Endothelial cell of umbilical vein (primary cell): ENCODE data around the gene STK32C. TPM values are rescaled to one million over a fixed set of nuclear protein-coding genes. Genes with fewer than 3 reads are reported as not detected.

Experiments
- BruUV-seq: library from RNA; stranded (reverse); fragments of 400-500 nt; replicated peaks from 2 replicates; lab custom pipeline; 2021; lab: Mats Ljungman, UMichigan
- CTCF ChIA-PET: fragments of 300-600, 350-600 bp; sonication (Branson Sonifier 250); formaldehyde crosslinking; loops from one replicate; lab custom pipeline; 2021; ENCODE audit warnings: antibody characterized with exemption, inconsistent platforms; lab: Charles Lee
- POLR2A ChIA-PET: fragments of 300-600, 350-600 bp; sonication (Branson Sonifier 250); formaldehyde crosslinking; loops from one replicate; lab custom pipeline; 2021; ENCODE audit warnings: antibody characterized with exemption, inconsistent platforms; lab: Charles Lee
- DNase-seq: peaks from one replicate; pipeline ENCODE4 v3.0.0-alpha.2; 2011; ENCODE audit warnings: low read depth, low spot score
- FAIRE-seq: peaks from 2 replicates; lab custom pipeline; 2011; peaks lifted over from hg19 to GRCh38; lab: Jason Lieb, UNC
- H2AFZ ChIP-seq: 2 replicates; pipeline ENCODE4 v1.6.0; 2012; ENCODE audit warnings: low read depth, low read length, control low read depth, inconsistent platforms
- H3K27ac ChIP-seq: 2 replicates; pipeline ENCODE4 v1.5.1; 2011; ENCODE audit warnings: low read depth, mild to moderate bottlenecking, control low read depth, low read length, moderate library complexity; ENCODE audit not compliant: insufficient read depth
- H3K27me3 ChIP-seq, 2 experiments: 2 replicates each; pipeline versions ENCODE4 v1.6.0 to v1.6.1; 2011; ENCODE audit warnings: low read length in 2 of 2, mixed read lengths in 1 of 2; ENCODE audit not compliant: control insufficient read depth in 2 of 2, insufficient read depth in 2 of 2
- H3K36me3 ChIP-seq, 2 experiments: 2 replicates in 1 of 2; 3 replicates in 1 of 2; pipeline ENCODE4 v1.5.1; 2011; ENCODE audit warnings: low read length in 2 of 2, mild to moderate bottlenecking in 1 of 2, moderate library complexity in 1 of 2; ENCODE audit not compliant: control insufficient read depth in 2 of 2, insufficient read depth in 2 of 2; ENCODE audit errors: extremely low read depth in 1 of 2
- H3K4me1 ChIP-seq: 3 replicates; pipeline ENCODE4 v1.5.1; 2011; ENCODE audit warnings: mild to moderate bottlenecking, low read length; ENCODE audit not compliant: control insufficient read depth, insufficient read depth; ENCODE audit errors: extremely low read depth
- H3K4me2 ChIP-seq: 2 replicates; pipeline ENCODE4 v1.6.1; 2011; ENCODE audit warnings: low read length, control low read depth, mixed read lengths; ENCODE audit not compliant: insufficient read depth
- H3K4me3 ChIP-seq, 3 experiments: fragments of 200-600 bp in 1 of 3; sonication (generic), shearing (Covaris generic) in 1 of 3; replicated peaks in 1 of 3; 2 replicates each; pipeline ENCODE4 v1.5.1; 2011 to 2016; ENCODE audit warnings: control low read depth in 3 of 3, low read length in 3 of 3, mild to moderate bottlenecking in 2 of 3, inconsistent platforms in 1 of 3, low read depth in 1 of 3, moderate library complexity in 1 of 3; ENCODE audit not compliant: insufficient read depth in 1 of 3
- H3K79me2 ChIP-seq: 2 replicates; pipeline ENCODE4 v1.6.0; 2012; ENCODE audit warnings: low read length, inconsistent platforms; ENCODE audit not compliant: control insufficient read depth, insufficient read depth
- H3K9ac ChIP-seq: replicated peaks from 2 replicates; pipeline ENCODE3; 2011; ENCODE audit warnings: low read length, control low read depth; ENCODE audit not compliant: insufficient read depth; ENCODE audit errors: extremely low read depth
- H3K9me1 ChIP-seq: replicated peaks from 3 replicates; pipeline ENCODE4 v1.6.0; 2011; ENCODE audit warnings: mild to moderate bottlenecking, low read length; ENCODE audit not compliant: control insufficient read depth, insufficient read depth; ENCODE audit errors: extremely low read depth
- H3K9me3 ChIP-seq: replicated peaks from 2 replicates; pipeline ENCODE4 v1.5.1; 2012; ENCODE audit warnings: low read length, inconsistent platforms; ENCODE audit not compliant: control insufficient read depth, insufficient read depth
- H4K20me1 ChIP-seq: replicated peaks from 2 replicates; pipeline ENCODE3; 2011; ENCODE audit warnings: mild to moderate bottlenecking, low read length; ENCODE audit not compliant: control insufficient read depth, insufficient read depth; ENCODE audit errors: extremely low read depth
- CTCF ChIP-seq, 2 donors: IDR thresholded peaks; 1 replicate in 1 of 2; 2 replicates in 1 of 2; pipeline ENCODE4 v1.5.1; 2011; ENCODE audit warnings: low read length in 2 of 2, mild to moderate bottlenecking in 2 of 2, moderate library complexity in 2 of 2, control low read depth in 1 of 2, inconsistent platforms in 1 of 2, low read depth in 1 of 2; ENCODE audit not compliant: insufficient read depth in 1 of 2; ENCODE audit errors: extremely low read depth in 1 of 2
- EZH2 ChIP-seq: IDR thresholded peaks from 2 replicates; pipeline ENCODE4 v1.6.1; 2012; ENCODE audit warnings: borderline replicate concordance, low read depth, mild to moderate bottlenecking, moderate library complexity, low read length, inconsistent platforms; ENCODE audit not compliant: severe bottlenecking
- FOS ChIP-seq: IDR thresholded peaks from 2 replicates; pipeline ENCODE4 v1.6.1; 2011; ENCODE audit warnings: mild to moderate bottlenecking, low read length, moderate library complexity, borderline replicate concordance; ENCODE audit not compliant: insufficient read depth
- GATA2 ChIP-seq: IDR thresholded peaks from 2 replicates; pipeline ENCODE4 v1.7.0; 2011; ENCODE audit warnings: low read depth, mild to moderate bottlenecking, moderate library complexity, mixed read lengths, low read length; ENCODE audit not compliant: insufficient read length, insufficient read depth
- JUN ChIP-seq: IDR thresholded peaks from 2 replicates; pipeline ENCODE4 v1.6.1; 2011; ENCODE audit warnings: borderline replicate concordance, low read depth; ENCODE audit not compliant: insufficient read length, insufficient read depth
- MAX ChIP-seq: IDR thresholded peaks from 2 replicates; pipeline ENCODE4 v1.6.1; 2011; ENCODE audit not compliant: insufficient read depth, insufficient read length
- MYC ChIP-seq: IDR thresholded peaks from one replicate; pipeline ENCODE4 v1.6.1; 2011; ENCODE audit warnings: mild to moderate bottlenecking, low read depth, low read length
- POLR2A ChIP-seq: IDR thresholded peaks from 2 replicates; pipeline ENCODE4 v1.6.1; 2012; ENCODE audit warnings: low read depth, mild to moderate bottlenecking, control low read depth, low read length
- POLR2AphosphoS5 ChIP-seq: IDR thresholded peaks from 2 replicates; pipeline ENCODE4 v1.6.1; 2012; ENCODE audit warnings: low read depth, mild to moderate bottlenecking, control low read depth, low read length, moderate library complexity; ENCODE audit not compliant: insufficient read depth
- dilution Hi-C: fragments of 300-500 bp; cut with MboI; formaldehyde crosslinking; loops from one replicate; pipeline ENCODE4 v1.15.0; 2019; ENCODE audit warnings: low sequenced_read_pairs; ENCODE audit not compliant: extremely low pct_ligation_motif_present
- intact Hi-C: fragments of 100-400 bp; cut with micrococcal nuclease; formaldehyde crosslinking; loops from one replicate; pipeline ENCODE4 v1.10.0; 2022
- polyA plus RNA-seq, 4 experiments: library from polyadenylated mRNA; depleted of rRNA in 3 of 4; stranded (reverse) in 3 of 4; unstranded in 1 of 4; fragments of >200 nt; gene quantifications; 2 replicates each; pipeline versions ENCODE4 v1.2.1 to v1.2.3, GENCODE V29; 2011 to 2012; ENCODE audit warnings: missing spikeins in 1 of 4
- total RNA-seq: library from RNA; stranded (reverse); gene quantifications from 2 replicates; pipeline ENCODE4 v1.2.3, GENCODE V29; 2021

Gene STK32C
- total and polyA plus RNA-seq, 2 donors (not counting 3 experiments of a cell fraction or from before 2014, with no cell fraction given), result 5.4 to 14.1 TPM

- BruUV-seq, result no TSS peak
These were observed 109.2 kb downstream of the STK32C start for GRCh38 chr10:132198381-132199181.

More at GRCh38 chr10:132198381-132199181, 109.2 kb downstream of the STK32C start:
- dilution Hi-C loops (no loop called here), intact Hi-C loops (no loop called here)
- no peak for TF ChIP-seq MYC
- TF ChIP-seq CTCF (IDR thresholded peaks at IDR 0.05; ENCODE audit: extremely low read depth in 1 of 2, insufficient read depth in 1 of 2, low read depth in 1 of 2, low read length in 2 of 2), result no peak
- TF ChIP-seq POLR2AphosphoS5, result no peak
- TF ChIP-seq FOS, result no peak
- TF ChIP-seq EZH2, result no peak
- no peak for TF ChIP-seq JUN
- no peak for TF ChIP-seq GATA2
- no peak for TF ChIP-seq POLR2A
- no peak for TF ChIP-seq MAX
- no peak overlapping the region for H3K27ac ChIP-seq
- H3K4me2 ChIP-seq, result no peak overlapping the region
- H3K4me3 ChIP-seq, result no peak overlapping the region
- H3K9ac ChIP-seq, result no peak overlapping the region
- H2AFZ ChIP-seq, result no peak overlapping the region
- POLR2A ChIA-PET, result no interaction called here
- CTCF ChIA-PET, result no interaction called here
- H3K4me1 ChIP-seq, result no peaks in the 10 kb centered on the region
- FAIRE-seq (no peak), DNase-seq (no peak)
- H3K9me3 ChIP-seq, result no peaks in the 10 kb centered on the region
- H3K36me3 ChIP-seq, result peaks cover 0 to 3% of the 10 kb centered on the region in 2 experiments
- no peaks in the 10 kb centered on the region for H3K27me3 ChIP-seq
- H4K20me1 ChIP-seq, result no peaks in the 10 kb centered on the region
- no peaks in the 10 kb centered on the region for H3K9me1 ChIP-seq
- H3K79me2 ChIP-seq, result no peaks in the 10 kb centered on the region
